ENCODE data around the gene TMPRSS2.

TMPRSS2 gene

DNA sequence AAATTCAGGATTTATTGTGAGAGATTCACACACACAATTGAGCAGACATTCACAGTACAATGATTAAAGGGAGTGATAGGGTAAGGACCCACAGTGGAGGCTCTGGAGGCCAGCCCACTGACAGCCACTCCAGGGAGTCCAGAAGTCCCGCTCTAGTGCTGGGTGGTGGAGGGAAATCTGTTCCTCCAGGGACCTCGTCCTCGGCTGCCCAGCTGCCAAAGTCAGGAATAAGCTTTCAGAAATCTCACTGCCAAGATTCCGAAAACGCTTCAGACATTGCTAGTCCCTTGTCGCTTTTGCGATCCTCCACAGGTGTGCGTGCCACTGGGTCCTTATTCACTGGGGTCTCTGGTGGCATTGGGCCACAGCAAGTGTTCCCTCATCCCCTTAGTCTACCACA, 79.6 kb downstream of the TMPRSS2 start:
- no peak for ATAC-seq
- no peak for TF ChIP-seq PPARA (CRISPR knock-in tag; IDR thresholded peaks at IDR 0.05; ENCODE audit: borderline replicate concordance)
- no peak for TF ChIP-seq ISL1 (CRISPR knock-in tag; IDR thresholded peaks at IDR 0.05)
- no peak for TF ChIP-seq ZNF70 (CRISPR knock-in tag; IDR thresholded peaks at IDR 0.05)
- TF ChIP-seq TOX (CRISPR knock-in tag; IDR thresholded peaks at IDR 0.05; ENCODE audit: borderline replicate concordance): no peak
- TF ChIP-seq, protein P1, sequence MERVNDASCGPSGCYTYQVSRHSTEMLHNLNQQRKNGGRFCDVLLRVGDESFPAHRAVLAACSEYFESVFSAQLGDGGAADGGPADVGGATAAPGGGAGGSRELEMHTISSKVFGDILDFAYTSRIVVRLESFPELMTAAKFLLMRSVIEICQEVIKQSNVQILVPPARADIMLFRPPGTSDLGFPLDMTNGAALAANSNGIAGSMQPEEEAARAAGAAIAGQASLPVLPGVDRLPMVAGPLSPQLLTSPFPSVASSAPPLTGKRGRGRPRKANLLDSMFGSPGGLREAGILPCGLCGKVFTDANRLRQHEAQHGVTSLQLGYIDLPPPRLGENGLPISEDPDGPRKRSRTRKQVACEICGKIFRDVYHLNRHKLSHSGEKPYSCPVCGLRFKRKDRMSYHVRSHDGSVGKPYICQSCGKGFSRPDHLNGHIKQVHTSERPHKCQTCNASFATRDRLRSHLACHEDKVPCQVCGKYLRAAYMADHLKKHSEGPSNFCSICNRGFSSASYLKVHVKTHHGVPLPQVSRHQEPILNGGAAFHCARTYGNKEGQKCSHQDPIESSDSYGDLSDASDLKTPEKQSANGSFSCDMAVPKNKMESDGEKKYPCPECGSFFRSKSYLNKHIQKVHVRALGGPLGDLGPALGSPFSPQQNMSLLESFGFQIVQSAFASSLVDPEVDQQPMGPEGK (CRISPR knock-in tag; IDR thresholded peaks at IDR 0.05; ENCODE audit: borderline replicate concordance): no peak
- no peak for TF ChIP-seq GLIS3 (CRISPR knock-in tag; IDR thresholded peaks at IDR 0.05)
- TF ChIP-seq OSR1 (CRISPR knock-in tag; IDR thresholded peaks at IDR 0.05): no peak
- no peak for TF ChIP-seq RARB (CRISPR knock-in tag; IDR thresholded peaks at IDR 0.05)
- no peak for TF ChIP-seq ESRRG (CRISPR knock-in tag; IDR thresholded peaks at IDR 0.05)
- no peak for TF ChIP-seq CSDC2 (CRISPR knock-in tag; IDR thresholded peaks at IDR 0.05)
- no peak for TF ChIP-seq ZFP30 (CRISPR knock-in tag; IDR thresholded peaks at IDR 0.05)
- no peak for TF ChIP-seq BACH2 (CRISPR knock-in tag; IDR thresholded peaks at IDR 0.05; ENCODE audit: borderline replicate concordance)
- no peak for TF ChIP-seq ZFP3 (CRISPR knock-in tag; IDR thresholded peaks at IDR 0.05)

DNA sequence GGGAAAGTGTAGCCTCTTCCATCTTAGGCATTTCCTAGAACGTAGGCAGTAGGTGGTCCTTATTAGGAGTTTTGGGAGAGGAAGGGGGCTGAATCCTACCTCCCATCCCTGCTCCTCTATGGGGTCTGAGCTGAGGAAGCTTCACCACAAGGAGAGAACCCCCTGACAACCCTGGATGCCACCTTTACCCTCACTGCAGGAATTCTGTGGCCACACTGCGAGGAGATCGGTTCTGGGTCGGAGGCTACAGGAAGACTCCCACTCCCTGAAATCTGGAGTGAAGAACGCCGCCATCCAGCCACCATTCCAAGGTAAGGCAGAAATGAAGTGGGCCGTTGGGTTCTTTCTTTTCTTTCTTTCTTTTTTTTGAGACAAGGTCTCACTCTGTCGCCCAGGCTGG, 80.4 kb downstream of the TMPRSS2 start:
- no peak for ATAC-seq
- no peak for TF ChIP-seq ESRRG (CRISPR knock-in tag; IDR thresholded peaks at IDR 0.05)

DNA sequence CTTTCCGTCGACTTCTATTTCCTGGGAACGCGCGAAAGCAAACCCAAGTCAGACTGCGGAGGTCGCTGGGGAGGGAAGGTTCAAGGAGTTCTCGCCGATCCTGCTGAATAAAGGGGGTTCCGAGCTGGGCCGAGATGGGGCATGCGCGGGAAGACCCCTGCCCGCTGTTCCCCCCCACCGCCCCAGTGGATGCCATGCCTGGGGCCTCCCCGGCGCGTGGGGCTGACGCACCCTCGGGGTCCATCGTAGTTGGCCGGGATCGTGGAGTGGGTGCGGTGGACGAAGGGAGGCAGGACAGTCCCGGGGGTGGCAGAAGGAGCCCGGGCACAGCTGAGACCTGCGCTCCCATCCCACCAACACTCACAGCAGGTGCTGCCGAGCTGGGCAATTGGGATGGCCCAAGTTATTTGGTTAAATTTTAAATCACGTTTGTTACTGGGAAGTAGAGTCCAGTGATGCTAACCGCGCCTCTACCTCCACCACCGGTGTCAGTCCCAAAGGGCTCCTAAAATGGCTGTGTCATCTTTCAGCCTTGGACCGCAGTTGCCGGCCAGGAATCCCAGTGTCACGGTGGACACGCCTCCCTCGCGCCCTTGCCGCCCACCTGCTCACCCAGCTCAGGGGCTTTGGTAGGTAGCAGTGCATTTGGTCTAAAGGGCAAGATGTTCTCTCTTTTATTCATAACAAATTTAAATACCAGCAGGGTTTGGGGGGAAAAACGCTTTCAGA, 81.1 kb downstream of the TMPRSS2 start:
- ATAC-seq: peak; percentile 22; the same call in 2 of the 3 replicates
- TF ChIP-seq OSR1 (CRISPR knock-in tag; IDR thresholded peaks at IDR 0.05): no peak
- TF ChIP-seq, protein P2, sequence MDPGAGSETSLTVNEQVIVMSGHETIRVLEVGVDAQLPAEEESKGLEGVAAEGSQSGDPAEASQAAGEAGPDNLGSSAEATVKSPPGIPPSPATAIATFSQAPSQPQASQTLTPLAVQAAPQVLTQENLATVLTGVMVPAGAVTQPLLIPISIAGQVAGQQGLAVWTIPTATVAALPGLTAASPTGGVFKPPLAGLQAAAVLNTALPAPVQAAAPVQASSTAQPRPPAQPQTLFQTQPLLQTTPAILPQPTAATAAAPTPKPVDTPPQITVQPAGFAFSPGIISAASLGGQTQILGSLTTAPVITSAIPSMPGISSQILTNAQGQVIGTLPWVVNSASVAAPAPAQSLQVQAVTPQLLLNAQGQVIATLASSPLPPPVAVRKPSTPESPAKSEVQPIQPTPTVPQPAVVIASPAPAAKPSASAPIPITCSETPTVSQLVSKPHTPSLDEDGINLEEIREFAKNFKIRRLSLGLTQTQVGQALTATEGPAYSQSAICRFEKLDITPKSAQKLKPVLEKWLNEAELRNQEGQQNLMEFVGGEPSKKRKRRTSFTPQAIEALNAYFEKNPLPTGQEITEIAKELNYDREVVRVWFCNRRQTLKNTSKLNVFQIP (CRISPR knock-in tag; IDR thresholded peaks at IDR 0.05; ENCODE audit: borderline replicate concordance, low read depth): no peak
- no peak for TF ChIP-seq ZNF565 (CRISPR knock-in tag; conservative IDR thresholded peaks at IDR 0.05; ENCODE audit: low read depth)
- TF ChIP-seq, protein P3, sequence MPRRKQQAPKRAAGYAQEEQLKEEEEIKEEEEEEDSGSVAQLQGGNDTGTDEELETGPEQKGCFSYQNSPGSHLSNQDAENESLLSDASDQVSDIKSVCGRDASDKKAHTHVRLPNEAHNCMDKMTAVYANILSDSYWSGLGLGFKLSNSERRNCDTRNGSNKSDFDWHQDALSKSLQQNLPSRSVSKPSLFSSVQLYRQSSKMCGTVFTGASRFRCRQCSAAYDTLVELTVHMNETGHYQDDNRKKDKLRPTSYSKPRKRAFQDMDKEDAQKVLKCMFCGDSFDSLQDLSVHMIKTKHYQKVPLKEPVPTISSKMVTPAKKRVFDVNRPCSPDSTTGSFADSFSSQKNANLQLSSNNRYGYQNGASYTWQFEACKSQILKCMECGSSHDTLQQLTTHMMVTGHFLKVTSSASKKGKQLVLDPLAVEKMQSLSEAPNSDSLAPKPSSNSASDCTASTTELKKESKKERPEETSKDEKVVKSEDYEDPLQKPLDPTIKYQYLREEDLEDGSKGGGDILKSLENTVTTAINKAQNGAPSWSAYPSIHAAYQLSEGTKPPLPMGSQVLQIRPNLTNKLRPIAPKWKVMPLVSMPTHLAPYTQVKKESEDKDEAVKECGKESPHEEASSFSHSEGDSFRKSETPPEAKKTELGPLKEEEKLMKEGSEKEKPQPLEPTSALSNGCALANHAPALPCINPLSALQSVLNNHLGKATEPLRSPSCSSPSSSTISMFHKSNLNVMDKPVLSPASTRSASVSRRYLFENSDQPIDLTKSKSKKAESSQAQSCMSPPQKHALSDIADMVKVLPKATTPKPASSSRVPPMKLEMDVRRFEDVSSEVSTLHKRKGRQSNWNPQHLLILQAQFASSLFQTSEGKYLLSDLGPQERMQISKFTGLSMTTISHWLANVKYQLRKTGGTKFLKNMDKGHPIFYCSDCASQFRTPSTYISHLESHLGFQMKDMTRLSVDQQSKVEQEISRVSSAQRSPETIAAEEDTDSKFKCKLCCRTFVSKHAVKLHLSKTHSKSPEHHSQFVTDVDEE (CRISPR knock-in tag; IDR thresholded peaks at IDR 0.05): no peak
- TF ChIP-seq ESRRG (CRISPR knock-in tag; IDR thresholded peaks at IDR 0.05): no peak
- TF ChIP-seq, protein P1 (CRISPR knock-in tag; IDR thresholded peaks at IDR 0.05; ENCODE audit: borderline replicate concordance): no peak
- TF ChIP-seq PPARA (CRISPR knock-in tag; IDR thresholded peaks at IDR 0.05; ENCODE audit: borderline replicate concordance): no peak
- no peak for TF ChIP-seq CSDC2 (CRISPR knock-in tag; IDR thresholded peaks at IDR 0.05)
- no peak for TF ChIP-seq ZC3H10 (CRISPR knock-in tag; IDR thresholded peaks at IDR 0.05)
- TF ChIP-seq RARB (CRISPR knock-in tag; IDR thresholded peaks at IDR 0.05): no peak
- TF ChIP-seq, protein P4, sequence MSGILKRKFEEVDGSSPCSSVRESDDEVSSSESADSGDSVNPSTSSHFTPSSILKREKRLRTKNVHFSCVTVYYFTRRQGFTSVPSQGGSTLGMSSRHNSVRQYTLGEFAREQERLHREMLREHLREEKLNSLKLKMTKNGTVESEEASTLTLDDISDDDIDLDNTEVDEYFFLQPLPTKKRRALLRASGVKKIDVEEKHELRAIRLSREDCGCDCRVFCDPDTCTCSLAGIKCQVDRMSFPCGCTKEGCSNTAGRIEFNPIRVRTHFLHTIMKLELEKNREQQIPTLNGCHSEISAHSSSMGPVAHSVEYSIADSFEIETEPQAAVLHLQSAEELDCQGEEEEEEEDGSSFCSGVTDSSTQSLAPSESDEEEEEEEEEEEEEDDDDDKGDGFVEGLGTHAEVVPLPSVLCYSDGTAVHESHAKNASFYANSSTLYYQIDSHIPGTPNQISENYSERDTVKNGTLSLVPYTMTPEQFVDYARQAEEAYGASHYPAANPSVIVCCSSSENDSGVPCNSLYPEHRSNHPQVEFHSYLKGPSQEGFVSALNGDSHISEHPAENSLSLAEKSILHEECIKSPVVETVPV (CRISPR knock-in tag; IDR thresholded peaks at IDR 0.05): no peak
- TF ChIP-seq ISL1 (CRISPR knock-in tag; IDR thresholded peaks at IDR 0.05): no peak
- no peak for TF ChIP-seq ZNF70 (CRISPR knock-in tag; IDR thresholded peaks at IDR 0.05)

All from SK-N-SH treated with all-trans-retinoic acid at 6 μM for 48 hours (cell line).